DMS79 (cell line): Measurements from ENCODE around the gene ERBIN.
"Not testable (repeated sequence)": the region's sequence is repeated elsewhere in the genome, so short reads cannot be mapped to it uniquely, and the experiment has no call there.

Experiments
- DNase-seq: peaks from one replicate; lab custom pipeline; 2025; lab: John Stamatoyannopoulos, UW

Gene ERBIN

GRCh38 chr5:65967288-65968066, 41.1 kb downstream of the ERBIN start:
- no peak for DNase-seq

GRCh38 chr5:65969539-65970393, 43.4 kb downstream of the ERBIN start:
- DNase-seq = no peak

GRCh38 chr5:65970481-65971367, 44.3 kb downstream of the ERBIN start:
- DNase-seq = no peak

- DNase-seq = no peak
Measured at GRCh38 chr5:65971643-65972042, 45.3 kb downstream of the ERBIN start.

- DNase-seq = not testable (repeated sequence)
Measured at GRCh38 chr5:65972896-65973295, 46.5 kb downstream of the ERBIN start.

GRCh38 chr5:65978251-65978650, 51.9 kb downstream of the ERBIN start:
- no peak for DNase-seq

GRCh38 chr5:65981548-65981947, 55.2 kb downstream of the ERBIN start:
- DNase-seq = no peak

- DNase-seq = no peak
Measured at GRCh38 chr5:65981969-65982619, 55.7 kb downstream of the ERBIN start.

- DNase-seq = no peak
Measured at GRCh38 chr5:65982635-65983034, 56.3 kb downstream of the ERBIN start.

- DNase-seq = no peak
Measured at GRCh38 chr5:65984098-65984885, 57.9 kb downstream of the ERBIN start.

GRCh38 chr5:65986050-65986451, 59.7 kb downstream of the ERBIN start:
- no peak for DNase-seq

- DNase-seq = no peak
Measured at GRCh38 chr5:65986796-65987195, 60.4 kb downstream of the ERBIN start.

GRCh38 chr5:65987982-65988381, 61.6 kb downstream of the ERBIN start:
- DNase-seq = no peak

GRCh38 chr5:65989158-65989557, 62.8 kb downstream of the ERBIN start:
- DNase-seq = no peak

- DNase-seq = no peak
Measured at GRCh38 chr5:65992630-65993029, 66.3 kb downstream of the ERBIN start.

GRCh38 chr5:65994117-65994786, 67.9 kb downstream of the ERBIN start:
- no peak for DNase-seq

GRCh38 chr5:65999061-65999723, 72.8 kb downstream of the ERBIN start:
- no peak for DNase-seq

GRCh38 chr5:66001952-66002351, 75.6 kb downstream of the ERBIN start:
- no peak for DNase-seq

GRCh38 chr5:66002415-66002814, 76.0 kb downstream of the ERBIN start:
- no peak for DNase-seq

- DNase-seq = no peak
Measured at GRCh38 chr5:66004216-66004615, 77.8 kb downstream of the ERBIN start.
